ENCODE data around the gene NUDT11.

Gene NUDT11

DNA sequence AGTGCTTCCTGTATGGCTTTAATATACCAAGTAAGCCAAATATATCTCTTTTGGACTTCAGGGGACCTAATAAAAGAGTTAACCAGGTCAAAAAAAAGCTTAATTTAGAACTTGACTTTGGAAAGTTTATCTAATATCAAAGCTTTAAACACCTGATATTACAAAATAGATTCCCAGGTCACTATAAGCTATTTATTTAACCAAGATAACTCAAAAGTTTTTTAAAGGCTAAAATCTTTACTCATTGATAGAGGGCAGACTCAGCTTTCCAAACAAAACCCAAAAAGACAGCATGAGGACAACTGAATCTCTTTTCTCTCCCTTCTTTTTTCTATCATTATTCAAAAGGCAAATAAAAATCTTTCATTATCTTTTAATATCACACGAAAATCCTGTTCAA is 19.5 kb downstream of the NUDT11 start:
- no peak overlapping the region for H3K27ac ChIP-seq (replicated peaks)
- H3K27me3 ChIP-seq (ENCODE audit: insufficient read depth, poor library complexity, severe bottlenecking) = peaks cover 2% of the 10 kb centered on the region
- H3K4me3 ChIP-seq (replicated peaks; ENCODE audit: insufficient read depth, low read length) = no peak overlapping the region
- TF ChIP-seq, protein P1, sequence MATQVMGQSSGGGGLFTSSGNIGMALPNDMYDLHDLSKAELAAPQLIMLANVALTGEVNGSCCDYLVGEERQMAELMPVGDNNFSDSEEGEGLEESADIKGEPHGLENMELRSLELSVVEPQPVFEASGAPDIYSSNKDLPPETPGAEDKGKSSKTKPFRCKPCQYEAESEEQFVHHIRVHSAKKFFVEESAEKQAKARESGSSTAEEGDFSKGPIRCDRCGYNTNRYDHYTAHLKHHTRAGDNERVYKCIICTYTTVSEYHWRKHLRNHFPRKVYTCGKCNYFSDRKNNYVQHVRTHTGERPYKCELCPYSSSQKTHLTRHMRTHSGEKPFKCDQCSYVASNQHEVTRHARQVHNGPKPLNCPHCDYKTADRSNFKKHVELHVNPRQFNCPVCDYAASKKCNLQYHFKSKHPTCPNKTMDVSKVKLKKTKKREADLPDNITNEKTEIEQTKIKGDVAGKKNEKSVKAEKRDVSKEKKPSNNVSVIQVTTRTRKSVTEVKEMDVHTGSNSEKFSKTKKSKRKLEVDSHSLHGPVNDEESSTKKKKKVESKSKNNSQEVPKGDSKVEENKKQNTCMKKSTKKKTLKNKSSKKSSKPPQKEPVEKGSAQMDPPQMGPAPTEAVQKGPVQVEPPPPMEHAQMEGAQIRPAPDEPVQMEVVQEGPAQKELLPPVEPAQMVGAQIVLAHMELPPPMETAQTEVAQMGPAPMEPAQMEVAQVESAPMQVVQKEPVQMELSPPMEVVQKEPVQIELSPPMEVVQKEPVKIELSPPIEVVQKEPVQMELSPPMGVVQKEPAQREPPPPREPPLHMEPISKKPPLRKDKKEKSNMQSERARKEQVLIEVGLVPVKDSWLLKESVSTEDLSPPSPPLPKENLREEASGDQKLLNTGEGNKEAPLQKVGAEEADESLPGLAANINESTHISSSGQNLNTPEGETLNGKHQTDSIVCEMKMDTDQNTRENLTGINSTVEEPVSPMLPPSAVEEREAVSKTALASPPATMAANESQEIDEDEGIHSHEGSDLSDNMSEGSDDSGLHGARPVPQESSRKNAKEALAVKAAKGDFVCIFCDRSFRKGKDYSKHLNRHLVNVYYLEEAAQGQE (IDR thresholded peaks at IDR 0.05; ENCODE audit: insufficient replicate concordance, low read depth) = no peak
- TF ChIP-seq GABPA (IDR thresholded peaks at IDR 0.05; ENCODE audit: low read depth) (no peak), POLR2AphosphoS5 (IDR thresholded peaks at IDR 0.05; ENCODE audit: low read depth) (no peak), SPI1 (IDR thresholded peaks at IDR 0.05; ENCODE audit: borderline replicate concordance, low read depth) (no peak)
- TF ChIP-seq, protein P2, sequence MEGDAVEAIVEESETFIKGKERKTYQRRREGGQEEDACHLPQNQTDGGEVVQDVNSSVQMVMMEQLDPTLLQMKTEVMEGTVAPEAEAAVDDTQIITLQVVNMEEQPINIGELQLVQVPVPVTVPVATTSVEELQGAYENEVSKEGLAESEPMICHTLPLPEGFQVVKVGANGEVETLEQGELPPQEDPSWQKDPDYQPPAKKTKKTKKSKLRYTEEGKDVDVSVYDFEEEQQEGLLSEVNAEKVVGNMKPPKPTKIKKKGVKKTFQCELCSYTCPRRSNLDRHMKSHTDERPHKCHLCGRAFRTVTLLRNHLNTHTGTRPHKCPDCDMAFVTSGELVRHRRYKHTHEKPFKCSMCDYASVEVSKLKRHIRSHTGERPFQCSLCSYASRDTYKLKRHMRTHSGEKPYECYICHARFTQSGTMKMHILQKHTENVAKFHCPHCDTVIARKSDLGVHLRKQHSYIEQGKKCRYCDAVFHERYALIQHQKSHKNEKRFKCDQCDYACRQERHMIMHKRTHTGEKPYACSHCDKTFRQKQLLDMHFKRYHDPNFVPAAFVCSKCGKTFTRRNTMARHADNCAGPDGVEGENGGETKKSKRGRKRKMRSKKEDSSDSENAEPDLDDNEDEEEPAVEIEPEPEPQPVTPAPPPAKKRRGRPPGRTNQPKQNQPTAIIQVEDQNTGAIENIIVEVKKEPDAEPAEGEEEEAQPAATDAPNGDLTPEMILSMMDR (IDR thresholded peaks at IDR 0.05; ENCODE audit: insufficient read depth, low read length) = no peak
- no peak for DNase-seq (ENCODE audit: low read depth in 1 of 2, low spot score in 1 of 2)

DNA sequence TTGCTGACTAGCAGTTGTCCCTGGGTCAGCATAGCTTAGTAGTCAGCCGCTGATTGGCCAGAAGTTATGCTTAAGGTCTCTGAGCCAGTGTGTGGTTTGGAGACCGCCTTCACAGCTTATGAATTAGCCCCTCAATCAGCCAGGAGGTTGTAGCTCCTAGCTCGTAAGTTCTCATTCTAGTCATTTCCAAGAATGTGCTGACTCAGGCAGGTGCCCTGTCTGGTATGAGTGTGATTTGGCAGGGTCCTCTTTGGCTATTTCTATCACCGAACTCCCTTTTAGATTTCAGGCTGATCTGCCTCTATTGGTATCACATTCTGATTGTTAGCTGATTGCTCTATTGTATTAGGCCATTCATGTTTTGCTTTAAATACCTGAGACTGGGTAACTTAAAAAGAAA is 33.1 kb downstream of the NUDT11 start:
- Histone ChIP-seq H3K4me3 (replicated peaks; ENCODE audit: insufficient read depth, low read length) (no peak overlapping the region), H3K27me3 (ENCODE audit: insufficient read depth, poor library complexity, severe bottlenecking) (no peaks in the 10 kb centered on the region), H3K27ac (replicated peaks) (no peak overlapping the region)
- TF ChIP-seq SPI1 (IDR thresholded peaks at IDR 0.05; ENCODE audit: borderline replicate concordance, low read depth) = no peak
- TF ChIP-seq, protein P1 (IDR thresholded peaks at IDR 0.05; ENCODE audit: insufficient replicate concordance, low read depth) = no peak
- TF ChIP-seq, protein P2 (IDR thresholded peaks at IDR 0.05; ENCODE audit: insufficient read depth, low read length) = no peak
- no peak for TF ChIP-seq POLR2AphosphoS5 (IDR thresholded peaks at IDR 0.05; ENCODE audit: low read depth)
- no peak for TF ChIP-seq GABPA (IDR thresholded peaks at IDR 0.05; ENCODE audit: low read depth)
- DNase-seq (ENCODE audit: low read depth in 1 of 2, low spot score in 1 of 2) = no peak

DNA sequence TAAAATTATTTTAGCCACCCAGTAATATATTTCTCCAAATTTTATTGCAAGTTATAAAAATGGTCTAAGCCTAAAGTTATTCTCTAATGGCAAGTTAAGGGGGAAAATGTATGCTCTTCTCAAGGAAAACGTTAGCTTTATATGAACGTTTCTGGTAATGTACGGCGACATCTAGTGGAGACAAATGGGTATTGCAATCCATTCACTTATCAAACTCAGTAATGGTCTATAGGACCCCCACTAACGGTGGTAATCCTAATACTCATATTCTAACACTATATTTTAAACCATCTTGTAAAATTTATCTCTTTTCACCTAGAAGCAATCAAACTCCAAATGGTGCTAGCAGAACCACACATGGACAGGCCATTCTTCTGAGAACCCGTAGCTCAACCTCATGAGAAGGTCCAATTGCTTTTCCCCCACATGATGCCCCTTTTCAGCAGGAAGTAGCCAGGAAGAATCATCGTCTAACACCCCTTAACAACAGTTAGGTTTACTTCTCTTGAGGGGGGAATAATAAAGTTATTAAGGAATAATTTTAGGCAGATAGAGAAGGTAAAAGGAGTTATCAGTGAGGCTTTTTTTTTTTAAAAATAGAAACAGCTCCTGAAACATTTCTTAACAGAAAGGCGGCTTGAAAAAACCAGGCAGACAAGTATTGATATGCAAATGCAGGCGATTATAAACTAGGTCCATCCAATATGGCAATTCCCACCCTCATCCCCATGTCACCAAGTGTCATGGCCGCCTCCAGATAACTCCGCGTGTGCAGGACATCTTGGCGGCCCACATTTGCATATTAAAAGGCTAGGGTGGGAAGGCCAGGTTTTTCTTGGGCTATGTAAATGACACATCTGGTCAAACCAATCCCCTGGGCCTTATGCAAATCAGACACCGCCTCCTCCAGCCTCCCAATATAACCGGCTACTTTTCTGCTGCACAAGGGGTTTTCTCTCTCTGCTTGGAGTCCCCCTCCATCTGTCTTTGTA is 35.0 kb downstream of the NUDT11 start:
- no peak for DNase-seq (ENCODE audit: low read depth in 1 of 2, low spot score in 1 of 2)
- H3K27ac ChIP-seq (replicated peaks) = no peak overlapping the region
- no peak overlapping the region for H3K4me3 ChIP-seq (replicated peaks; ENCODE audit: insufficient read depth, low read length)
- TF ChIP-seq, protein P2 (IDR thresholded peaks at IDR 0.05; ENCODE audit: insufficient read depth, low read length) = peak; percentile 29
- no peak for TF ChIP-seq POLR2AphosphoS5 (IDR thresholded peaks at IDR 0.05; ENCODE audit: low read depth)
- H3K27me3 ChIP-seq (ENCODE audit: insufficient read depth, poor library complexity, severe bottlenecking) = no peaks in the 10 kb centered on the region
